ENCODE measurements around the gene FOXK2.

GRCh38 chr17:82503094-82503727 lies 16.3 kb upstream of the FOXK2 start:
- TF ChIP-seq, protein P1, sequence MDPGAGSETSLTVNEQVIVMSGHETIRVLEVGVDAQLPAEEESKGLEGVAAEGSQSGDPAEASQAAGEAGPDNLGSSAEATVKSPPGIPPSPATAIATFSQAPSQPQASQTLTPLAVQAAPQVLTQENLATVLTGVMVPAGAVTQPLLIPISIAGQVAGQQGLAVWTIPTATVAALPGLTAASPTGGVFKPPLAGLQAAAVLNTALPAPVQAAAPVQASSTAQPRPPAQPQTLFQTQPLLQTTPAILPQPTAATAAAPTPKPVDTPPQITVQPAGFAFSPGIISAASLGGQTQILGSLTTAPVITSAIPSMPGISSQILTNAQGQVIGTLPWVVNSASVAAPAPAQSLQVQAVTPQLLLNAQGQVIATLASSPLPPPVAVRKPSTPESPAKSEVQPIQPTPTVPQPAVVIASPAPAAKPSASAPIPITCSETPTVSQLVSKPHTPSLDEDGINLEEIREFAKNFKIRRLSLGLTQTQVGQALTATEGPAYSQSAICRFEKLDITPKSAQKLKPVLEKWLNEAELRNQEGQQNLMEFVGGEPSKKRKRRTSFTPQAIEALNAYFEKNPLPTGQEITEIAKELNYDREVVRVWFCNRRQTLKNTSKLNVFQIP (CRISPR knock-in tag; IDR thresholded peaks at IDR 0.05; ENCODE audit: borderline replicate concordance, low read depth): no peak
- TF ChIP-seq ARNTL (CRISPR knock-in tag; IDR thresholded peaks at IDR 0.05; ENCODE audit: borderline replicate concordance, low read depth): no peak
- TF ChIP-seq ZFP3 (CRISPR knock-in tag; IDR thresholded peaks at IDR 0.05): no peak

Data from SK-N-SH treated with all-trans-retinoic acid at 6 μM for 48 hours (cell line).